GM15510 (cell line): ENCODE measurements around the gene MAP4K3.

Experiments
- POLR2A ChIP-seq: IDR thresholded peaks from 3 replicates; pipeline ENCODE4 v1.6.1; 2011; ENCODE audit warnings: borderline replicate concordance; ENCODE audit not compliant: insufficient read length; ENCODE audit errors: extremely low read depth

Gene MAP4K3

GRCh38 chr2:39334529-39334928 lies 102.6 kb downstream of the MAP4K3 start:
- no peak for TF ChIP-seq POLR2A

- TF ChIP-seq POLR2A: no peak
Measured at GRCh38 chr2:39326644-39327043, 110.4 kb downstream of the MAP4K3 start.

DNA sequence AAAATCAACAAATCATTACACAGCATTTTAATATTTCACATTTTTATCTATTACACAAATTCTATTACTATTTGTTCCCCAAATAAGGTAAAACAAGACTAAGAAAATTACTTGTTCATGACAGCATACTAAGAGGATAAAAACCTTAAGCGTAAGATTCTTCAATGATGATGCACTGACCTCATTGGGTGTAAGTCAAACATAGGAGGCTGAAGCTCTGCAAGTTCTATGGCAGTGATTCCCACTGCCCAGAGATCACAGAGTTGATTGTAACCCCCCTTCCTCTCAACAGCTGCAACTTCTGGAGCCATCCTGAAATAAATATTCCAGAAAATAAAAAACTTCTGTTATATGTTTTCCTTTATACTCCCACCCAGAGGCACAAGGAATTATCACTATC lies 111.1 kb downstream of the MAP4K3 start:
- no peak for TF ChIP-seq POLR2A

DNA sequence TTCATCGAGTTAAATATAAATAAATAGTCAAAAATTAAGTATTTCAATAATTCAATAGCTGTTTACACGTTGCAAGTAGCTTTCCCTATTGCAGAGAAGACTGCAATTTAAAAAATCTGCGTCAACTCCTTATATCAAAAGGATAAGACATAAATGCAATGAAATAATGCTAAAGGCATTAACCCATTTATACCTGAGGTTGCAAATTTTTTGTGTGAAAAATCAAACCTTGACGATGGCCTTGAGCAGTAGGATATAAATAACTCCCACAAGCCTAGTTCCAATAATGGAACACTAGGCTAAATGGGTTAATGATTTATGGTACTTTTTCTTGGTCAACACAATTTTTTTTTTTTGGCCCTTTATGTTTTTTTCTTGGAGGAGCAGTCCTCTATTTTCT lies 116.9 kb downstream of the MAP4K3 start:
- TF ChIP-seq POLR2A: no peak

DNA sequence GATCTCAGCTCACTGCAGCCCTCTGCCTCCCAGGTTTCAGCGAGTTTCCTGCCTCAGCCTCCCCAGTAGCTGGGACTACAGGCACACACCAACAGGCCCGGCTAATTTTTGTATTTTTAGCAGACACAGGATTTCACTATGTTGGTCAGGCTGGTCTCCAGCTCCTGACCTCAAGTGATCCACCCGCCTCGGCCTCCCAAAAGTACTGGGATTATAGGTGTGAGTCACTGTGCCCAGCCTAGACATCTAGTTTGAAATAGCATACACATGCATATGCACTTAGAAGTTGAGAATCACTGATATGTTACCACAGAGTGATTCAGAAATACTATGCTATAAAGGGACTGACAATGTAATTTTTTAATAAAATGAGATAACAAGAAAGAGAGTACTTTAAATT lies 123.5 kb downstream of the MAP4K3 start:
- no peak for TF ChIP-seq POLR2A

GRCh38 chr2:39311469-39311868 lies 125.6 kb downstream of the MAP4K3 start:
- TF ChIP-seq POLR2A: no peak

DNA sequence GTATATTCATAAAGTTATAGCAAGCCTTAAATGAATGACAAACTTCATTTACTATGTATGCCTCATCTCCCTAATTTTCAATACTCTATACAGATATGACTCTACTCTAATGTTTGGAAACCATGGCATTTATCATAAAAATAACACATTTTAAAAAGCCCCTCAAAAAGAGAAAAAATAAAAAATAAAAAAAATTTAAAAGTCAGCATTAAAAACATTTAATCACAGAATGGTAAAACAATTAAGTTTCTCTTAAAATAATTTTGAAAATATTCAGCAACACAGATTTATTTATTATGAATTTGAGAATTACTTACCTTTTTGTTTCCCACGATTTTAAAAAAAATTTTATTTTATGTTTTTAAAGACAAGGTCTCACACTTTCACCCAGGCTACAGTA lies 128.3 kb downstream of the MAP4K3 start:
- no peak for TF ChIP-seq POLR2A

DNA sequence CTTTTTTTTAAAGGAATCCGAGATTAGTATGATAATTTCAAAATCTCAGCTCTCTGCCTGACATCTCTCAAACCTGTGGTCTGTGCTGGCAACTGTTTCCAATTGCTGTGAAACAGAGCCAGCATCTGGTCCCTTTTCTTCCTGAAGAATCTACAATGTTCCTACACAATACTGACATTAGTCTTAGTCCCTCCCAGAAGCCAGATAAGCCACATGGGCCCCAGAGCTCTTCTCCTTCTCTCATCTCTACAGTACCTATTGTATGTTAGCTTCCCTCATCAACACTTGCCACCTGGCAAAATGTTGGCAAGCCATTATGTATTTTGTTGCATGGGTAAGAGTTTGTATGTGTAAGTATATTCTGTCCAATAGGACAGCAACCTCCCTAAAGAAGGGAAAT lies 130.5 kb downstream of the MAP4K3 start:
- no peak for TF ChIP-seq POLR2A

DNA sequence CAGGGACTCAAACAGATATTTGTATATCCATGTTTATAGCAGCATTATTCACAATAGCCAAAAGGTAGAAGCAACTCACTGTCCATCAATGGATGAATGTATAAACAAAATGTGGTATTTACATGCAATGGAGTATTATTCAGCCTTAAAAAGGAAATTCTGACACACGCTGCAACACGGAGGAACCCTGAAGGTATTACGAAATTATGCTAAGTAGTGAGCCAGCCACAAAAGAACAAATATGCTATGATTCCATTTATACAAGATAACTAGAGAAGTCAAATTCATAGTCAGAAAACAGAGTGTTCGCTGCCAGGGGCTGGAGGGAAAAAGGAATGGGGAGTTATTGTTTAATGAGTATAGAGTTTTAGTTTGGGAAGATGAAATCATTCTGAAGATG lies 132.4 kb downstream of the MAP4K3 start:
- no peak for TF ChIP-seq POLR2A

- TF ChIP-seq POLR2A: no peak
Measured at GRCh38 chr2:39304200-39304599, 132.9 kb downstream of the MAP4K3 start.

DNA sequence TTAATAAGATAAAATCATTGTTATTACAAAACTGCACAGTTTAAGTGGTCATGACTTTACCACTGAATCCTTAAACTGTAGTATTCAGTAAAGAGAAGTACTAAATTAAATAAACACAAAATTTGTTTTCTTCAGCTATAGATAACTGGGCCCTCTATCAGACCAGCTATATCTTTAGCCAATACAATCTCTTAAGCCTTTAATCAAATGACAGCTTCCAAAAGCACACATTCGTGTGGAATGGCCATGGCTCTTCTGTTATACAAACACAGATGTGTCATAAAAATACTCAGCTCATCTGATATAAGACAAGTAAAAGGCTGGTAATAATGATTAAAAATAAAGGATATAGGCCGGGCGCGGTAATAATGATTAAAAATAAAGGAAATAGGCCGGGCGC lies 135.7 kb downstream of the MAP4K3 start:
- no peak for TF ChIP-seq POLR2A

DNA sequence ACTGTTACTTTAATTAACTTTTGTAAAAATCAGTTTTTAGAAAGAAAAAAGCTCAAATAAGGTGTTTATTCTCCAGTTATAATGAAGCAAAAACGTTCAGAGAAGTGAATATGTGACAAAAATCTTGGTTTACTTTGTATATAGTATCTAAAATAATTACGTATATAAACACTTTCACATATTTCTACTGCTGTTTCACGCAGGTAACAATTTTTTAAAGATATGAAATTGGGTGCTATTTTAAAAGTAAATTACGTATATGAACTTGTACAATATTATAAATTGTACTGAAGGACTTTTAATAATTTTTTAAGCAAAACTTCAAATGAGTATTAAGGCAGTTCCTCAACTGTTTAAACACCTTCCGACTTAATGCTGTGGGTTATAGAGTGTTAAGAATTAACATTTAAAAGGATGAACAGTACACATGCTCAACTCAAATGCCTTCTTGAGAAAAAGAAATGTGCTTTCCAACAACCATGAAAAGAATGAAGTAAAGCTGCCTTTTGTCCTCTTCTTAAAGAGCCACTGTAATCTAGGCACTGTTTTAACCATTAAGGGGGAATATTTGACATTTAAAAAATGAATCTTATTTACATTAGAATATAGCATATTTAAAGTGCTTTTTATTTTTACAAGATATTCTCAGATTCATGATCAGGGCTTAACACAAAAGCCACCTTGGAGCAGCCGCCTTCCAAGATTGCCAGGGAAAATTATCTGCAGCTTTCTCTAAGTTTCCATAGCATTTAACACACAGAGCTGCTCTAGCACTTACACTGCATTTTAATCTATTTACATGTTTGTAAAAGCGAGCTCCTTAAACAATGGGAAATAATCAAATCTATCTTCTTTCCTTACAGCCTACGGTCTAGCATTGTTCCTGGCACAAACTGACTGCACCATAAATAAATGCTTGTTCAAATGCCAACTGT lies 136.8 kb downstream of the MAP4K3 start:
- TF ChIP-seq POLR2A: no peak

DNA sequence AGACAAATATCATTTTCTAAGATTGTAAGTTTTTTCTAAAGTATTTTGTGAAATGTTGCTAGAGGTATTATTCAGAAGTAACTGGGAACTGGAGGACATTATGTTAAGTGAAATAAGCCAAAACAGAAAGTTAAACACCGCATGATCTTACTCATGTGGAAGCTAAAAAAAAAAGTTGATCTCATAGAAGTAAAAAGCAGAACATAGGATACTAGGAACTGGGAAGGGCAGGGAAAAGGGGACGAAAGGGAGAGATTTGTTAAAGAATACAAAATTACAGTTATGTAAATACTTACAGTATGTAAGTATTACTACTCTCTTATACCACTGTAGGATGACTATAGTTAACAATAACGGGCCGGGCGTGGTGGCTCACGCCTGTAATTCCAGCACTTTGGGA lies 146.7 kb downstream of the MAP4K3 start:
- no peak for TF ChIP-seq POLR2A

DNA sequence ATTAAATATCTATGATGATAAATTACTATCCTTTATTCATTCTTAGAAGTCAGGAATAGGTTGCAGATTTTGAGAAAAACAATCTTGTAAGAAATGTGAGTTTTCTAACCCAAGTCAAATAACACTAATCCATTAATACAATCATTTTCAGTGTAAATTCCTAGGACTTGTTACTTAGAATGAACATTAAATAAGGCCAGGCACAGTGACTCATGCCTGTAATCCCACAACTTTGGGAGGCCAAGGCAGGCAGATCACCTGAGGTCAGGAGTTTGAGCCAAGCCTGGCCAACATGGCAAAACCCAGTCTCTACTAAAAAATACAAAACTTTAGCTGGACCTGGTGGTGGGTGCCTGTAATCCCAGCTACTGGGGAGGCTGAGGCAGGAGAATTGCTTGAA lies 147.5 kb downstream of the MAP4K3 start:
- no peak for TF ChIP-seq POLR2A

DNA sequence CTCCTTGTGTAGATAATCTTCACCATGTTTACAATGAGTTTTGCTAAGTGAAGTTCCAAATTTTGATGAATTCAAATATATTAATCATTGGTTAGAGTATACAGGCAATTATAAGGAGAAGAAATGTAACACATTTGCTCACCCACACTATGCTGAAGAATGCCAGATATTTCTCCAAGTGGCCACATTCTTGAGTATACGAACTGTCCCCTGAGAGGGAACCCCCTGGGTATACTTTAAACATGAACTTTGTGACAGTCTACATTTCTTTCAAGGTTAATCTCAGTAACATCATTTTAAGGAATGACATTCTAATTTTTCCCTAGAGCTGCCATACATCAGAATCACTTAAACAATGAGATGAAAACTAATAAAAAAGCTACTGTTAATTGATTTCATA lies 153.5 kb downstream of the MAP4K3 start:
- TF ChIP-seq POLR2A: no peak

GRCh38 chr2:39281391-39281790 lies 155.7 kb downstream of the MAP4K3 start:
- TF ChIP-seq POLR2A: no peak
